ENCODE results near the gene MDN1.
A peak's percentile ranks its signal among the peaks of the same experiment; 100 is the strongest.
"Not testable (repeated sequence)": the region's sequence is repeated elsewhere in the genome, so short reads cannot be mapped to it uniquely, and the experiment has no call there.

MDN1 gene

GRCh38 chr6:89826029-89826528, 6.5 kb upstream of the MDN1 start:
- ATAC-seq (ENCODE audit: insufficient read depth, low read depth), result no peak
- DNase-seq, result no peak
- H3K9ac ChIP-seq (ENCODE audit: low read depth, low read length), result no peak overlapping the region
- peaks cover 22% of the 10 kb centered on the region for H3K4me1 ChIP-seq (ENCODE audit: insufficient read depth, low read length)
- no peaks in the 10 kb centered on the region for H3K9me3 ChIP-seq (ENCODE audit: insufficient read depth, low read length, severe bottlenecking)
- H3K27ac ChIP-seq (ENCODE audit: low read length), result no peak overlapping the region
- H4K20me1 ChIP-seq (ENCODE audit: insufficient read depth, low read length), result peaks cover under 1% of the 10 kb centered on the region; the same call in 1 of the 2 replicates
- H3K36me3 ChIP-seq (ENCODE audit: insufficient read depth, low read length), result peaks cover 2% of the 10 kb centered on the region
- TF ChIP-seq CTCF (IDR thresholded peaks at IDR 0.05; ENCODE audit: borderline replicate concordance, extremely low read depth, low read length, poor library complexity, severe bottlenecking) (no peak), EZH2 (IDR thresholded peaks at IDR 0.05; ENCODE audit: borderline replicate concordance, low read depth, low read length, severe bottlenecking) (no peak)
- H2AFZ ChIP-seq (ENCODE audit: low read depth, low read length), result no peak overlapping the region
- no peak overlapping the region for H3K4me2 ChIP-seq (ENCODE audit: insufficient read depth, low read length)
- peaks cover 25% of the 10 kb centered on the region for H3K79me2 ChIP-seq (ENCODE audit: insufficient read depth, low read length)
- no peaks in the 10 kb centered on the region for H3K27me3 ChIP-seq (ENCODE audit: insufficient read depth, low read length, poor library complexity)
- H3K4me3 ChIP-seq (ENCODE audit: low read depth in 1 of 2, low read length in 2 of 2), result no peak overlapping the region

DNA sequence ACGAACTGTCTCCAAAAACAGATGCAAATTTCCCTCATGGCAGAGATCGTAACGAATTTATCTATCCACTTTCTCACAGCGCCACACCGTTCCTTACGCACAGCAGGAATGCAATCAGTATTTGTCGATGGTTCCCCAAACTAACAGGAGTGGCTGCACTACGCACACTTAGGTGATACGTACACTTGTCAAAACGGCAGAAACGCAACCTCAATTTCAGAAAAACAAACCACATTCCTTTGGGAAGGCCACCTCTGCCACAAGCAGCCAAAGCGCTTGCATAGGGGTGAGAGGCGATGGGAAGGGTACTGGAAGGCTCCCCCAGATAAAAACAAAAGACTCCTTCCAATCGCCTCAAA, 638 bp downstream of the MDN1 start:
- H3K27me3 ChIP-seq (ENCODE audit: insufficient read depth, low read length, poor library complexity), result no peaks in the 10 kb centered on the region
- no peaks in the 10 kb centered on the region for H3K9me3 ChIP-seq (ENCODE audit: insufficient read depth, low read length, severe bottlenecking)
- peak overlapping the region; percentile 93 to 94 for H3K4me3 ChIP-seq (ENCODE audit: low read depth in 1 of 2, low read length in 2 of 2)
- peak overlapping the region; percentile 73 for H3K9ac ChIP-seq (ENCODE audit: low read depth, low read length)
- TF ChIP-seq CTCF (IDR thresholded peaks at IDR 0.05; ENCODE audit: borderline replicate concordance, extremely low read depth, low read length, poor library complexity, severe bottlenecking) (peak; percentile 6), EZH2 (IDR thresholded peaks at IDR 0.05; ENCODE audit: borderline replicate concordance, low read depth, low read length, severe bottlenecking) (no peak)
- peaks cover 28% of the 10 kb centered on the region; the same call in 1 of the 2 replicates for H4K20me1 ChIP-seq (ENCODE audit: insufficient read depth, low read length)
- peaks cover 67% of the 10 kb centered on the region for H3K79me2 ChIP-seq (ENCODE audit: insufficient read depth, low read length)
- H3K4me1 ChIP-seq (ENCODE audit: insufficient read depth, low read length), result peaks cover 28% of the 10 kb centered on the region
- peak overlapping the region; percentile 97 for H2AFZ ChIP-seq (ENCODE audit: low read depth, low read length)
- H3K27ac ChIP-seq (ENCODE audit: low read length), result peak overlapping the region; percentile 89
- H3K4me2 ChIP-seq (ENCODE audit: insufficient read depth, low read length), result peak overlapping the region; percentile 81
- ATAC-seq (ENCODE audit: insufficient read depth, low read depth) (peak; percentile 28), DNase-seq (no peak)
- H3K36me3 ChIP-seq (ENCODE audit: insufficient read depth, low read length), result no peaks in the 10 kb centered on the region

DNA sequence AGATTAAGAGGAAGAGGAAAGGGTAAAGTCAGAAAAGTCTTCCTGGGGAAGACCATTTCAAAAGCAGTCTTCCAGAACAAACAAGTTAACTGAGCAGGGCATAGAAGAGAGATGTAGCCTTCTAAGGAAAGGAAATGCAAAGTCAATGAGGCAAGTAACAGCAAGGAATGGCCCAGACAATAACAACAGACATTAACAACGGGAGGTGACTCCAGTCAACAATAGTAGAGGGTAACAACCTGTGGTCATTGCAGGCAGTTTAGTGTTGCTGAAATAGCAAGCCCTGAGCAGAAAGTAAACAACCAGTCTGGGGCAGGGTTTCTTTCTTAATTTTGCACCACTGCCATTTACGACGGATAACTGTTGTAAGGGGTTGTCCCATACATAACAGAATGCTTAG, 2.1 kb downstream of the MDN1 start:
- Histone ChIP-seq H3K9ac (ENCODE audit: low read depth, low read length) (no peak overlapping the region), H3K4me1 (ENCODE audit: insufficient read depth, low read length) (peaks cover 28% of the 10 kb centered on the region), H3K4me3 (ENCODE audit: low read depth in 1 of 2, low read length in 2 of 2) (peak overlapping the region in 1 of 2 experiments; percentile 93; a peak in 1 of 4 replicates), H4K20me1 (ENCODE audit: insufficient read depth, low read length) (peaks cover 34% of the 10 kb centered on the region; the same call in 1 of the 2 replicates), H3K79me2 (ENCODE audit: insufficient read depth, low read length) (peaks cover 79% of the 10 kb centered on the region), H2AFZ (ENCODE audit: low read depth, low read length) (no peak overlapping the region), H3K4me2 (ENCODE audit: insufficient read depth, low read length) (peak overlapping the region; percentile 81), H3K27ac (ENCODE audit: low read length) (peak overlapping the region; percentile 21; the same call in 1 of the 2 replicates), H3K27me3 (ENCODE audit: insufficient read depth, low read length, poor library complexity) (no peaks in the 10 kb centered on the region), H3K36me3 (ENCODE audit: insufficient read depth, low read length) (no peaks in the 10 kb centered on the region), H3K9me3 (ENCODE audit: insufficient read depth, low read length, severe bottlenecking) (no peaks in the 10 kb centered on the region)
- DNase-seq (no peak), ATAC-seq (ENCODE audit: insufficient read depth, low read depth) (no peak)
- no peak for TF ChIP-seq CTCF (IDR thresholded peaks at IDR 0.05; ENCODE audit: borderline replicate concordance, extremely low read depth, low read length, poor library complexity, severe bottlenecking)
- TF ChIP-seq EZH2 (IDR thresholded peaks at IDR 0.05; ENCODE audit: borderline replicate concordance, low read depth, low read length, severe bottlenecking), result no peak

DNA sequence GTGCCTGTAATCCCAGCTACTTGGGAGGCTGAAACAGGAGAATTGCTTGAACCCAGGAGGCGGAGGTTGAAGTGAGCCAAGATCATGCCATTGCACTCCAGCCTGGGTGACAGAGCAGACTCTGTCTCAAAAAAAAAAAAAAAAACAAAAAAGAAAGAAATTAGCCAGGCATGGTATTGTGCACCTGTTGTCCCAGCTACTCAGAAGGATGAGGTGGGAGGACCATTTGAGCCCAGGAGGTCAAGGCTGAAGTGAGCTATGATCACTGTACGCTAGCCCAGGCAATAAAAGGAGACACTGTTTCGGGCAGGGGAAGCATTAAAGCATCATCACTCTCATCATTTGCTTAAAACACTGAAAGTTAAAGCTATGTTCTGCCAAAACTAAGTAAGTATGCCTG, 6.2 kb downstream of the MDN1 start:
- H4K20me1 ChIP-seq (ENCODE audit: insufficient read depth, low read length), result peaks cover 43% of the 10 kb centered on the region; the same call in 1 of the 2 replicates
- H3K9me3 ChIP-seq (ENCODE audit: insufficient read depth, low read length, severe bottlenecking), result not testable (repeated sequence)

More for the DNA sequence above, 6.2 kb downstream of the MDN1 start:
- DNase-seq; H2AFZ ChIP-seq (ENCODE audit: low read depth, low read length); H3K27me3 ChIP-seq (ENCODE audit: insufficient read depth, low read length, poor library complexity); H3K9ac ChIP-seq (ENCODE audit: low read depth, low read length); H3K27ac ChIP-seq (ENCODE audit: low read length); H3K36me3 ChIP-seq (ENCODE audit: insufficient read depth, low read length); H3K4me3 ChIP-seq (ENCODE audit: low read depth in 1 of 2, low read length in 2 of 2); ATAC-seq (ENCODE audit: insufficient read depth, low read depth); H3K4me2 ChIP-seq (ENCODE audit: insufficient read depth, low read length): not testable (repeated sequence)
- Histone ChIP-seq H3K79me2 (ENCODE audit: insufficient read depth, low read length) (peaks cover 95% of the 10 kb centered on the region), H3K4me1 (ENCODE audit: insufficient read depth, low read length) (peaks cover 15% of the 10 kb centered on the region)

Data from DND-41 (cell line).